IMR-90 (cell line): Measurements from ENCODE around the gene HDAC6. TPM values are rescaled to one million over a fixed set of nuclear protein-coding genes. Genes with fewer than 3 reads are reported as not detected.

ENCODE experiments used
- ATAC-seq: fragments of 200-7000 bp; cut with Tn5 transposase; 2 replicates; pipeline ENCODE4 v1.9.1; 2020; ENCODE audit warnings: low read depth, mild to moderate bottlenecking, moderate library complexity
- BruUV-seq: library from RNA; stranded (reverse); fragments of 400-500 nt; replicated peaks from 2 replicates; lab custom pipeline; 2021; lab: Mats Ljungman, UMichigan
- CTCF ChIA-PET: fragments of 300-600 bp; formaldehyde crosslinking; extraction: SDS; loops from one replicate; lab custom pipeline; 2021; ENCODE audit warnings: antibody characterized with exemption; lab: Yijun Ruan, JAX
- POLR2A ChIA-PET: fragments of 300-600 bp; sonication (Branson Sonifier 250); formaldehyde crosslinking; loops from one replicate; lab custom pipeline; 2022; ENCODE audit warnings: antibody characterized with exemption; ENCODE audit not compliant: unreplicated experiment; lab: Charles Lee
- DNase-seq: peaks from one replicate; pipeline ENCODE4 v3.0.0; 2013
- H2AFZ ChIP-seq: replicated peaks from 2 replicates; pipeline ENCODE3; 2013; ENCODE audit warnings: low read length, mild to moderate bottlenecking; ENCODE audit not compliant: poor library complexity
- H2AK5ac ChIP-seq: 2 replicates; pipeline ENCODE4 v1.6.1; 2013; ENCODE audit warnings: low read depth, low read length, inconsistent platforms
- H2AK9ac ChIP-seq: replicated peaks from 2 replicates; pipeline ENCODE3; 2013; ENCODE audit warnings: mild to moderate bottlenecking, low read depth, low read length, moderate library complexity; ENCODE audit not compliant: poor library complexity
- H2BK120ac ChIP-seq: 2 replicates; pipeline ENCODE4 v1.6.1; 2013; ENCODE audit warnings: low read depth, low read length, inconsistent platforms
- H2BK15ac ChIP-seq: 3 replicates; pipeline ENCODE4 v1.6.1; 2013; ENCODE audit warnings: low read depth, low read length, inconsistent platforms
- H2BK20ac ChIP-seq: 2 replicates; pipeline ENCODE4 v1.6.1; 2013; ENCODE audit warnings: low read depth, mild to moderate bottlenecking, inconsistent platforms, low read length, moderate library complexity
- H2BK5ac ChIP-seq: 2 replicates; pipeline ENCODE4 v1.6.1; 2013; ENCODE audit warnings: mild to moderate bottlenecking, low read depth, low read length, inconsistent platforms; ENCODE audit not compliant: poor library complexity, severe bottlenecking
- H3K14ac ChIP-seq: replicated peaks from 2 replicates; pipeline ENCODE4 v1.6.1; 2013; ENCODE audit warnings: low read depth, low read length, inconsistent platforms
- H3K18ac ChIP-seq: 2 replicates; pipeline ENCODE4 v1.6.1; 2013; ENCODE audit warnings: low read depth, low read length, control low read depth
- H3K23ac ChIP-seq: 2 replicates; pipeline ENCODE4 v1.6.1; 2013; ENCODE audit warnings: low read depth, low read length, inconsistent platforms
- H3K27ac ChIP-seq: 2 replicates; pipeline ENCODE4 v1.5.1; 2013; ENCODE audit warnings: mild to moderate bottlenecking, control low read depth, low read length; ENCODE audit not compliant: insufficient read depth
- H3K27me3 ChIP-seq: 2 replicates; pipeline ENCODE4 v1.6.1; 2013; ENCODE audit warnings: low read length; ENCODE audit not compliant: control insufficient read depth, insufficient read depth
- H3K36me3 ChIP-seq: 2 replicates; pipeline ENCODE4 v1.6.1; 2013; ENCODE audit warnings: low read length, mixed read lengths; ENCODE audit not compliant: control insufficient read depth, insufficient read depth
- H3K4ac ChIP-seq: 2 replicates; pipeline ENCODE4 v1.6.1; 2013; ENCODE audit warnings: low read depth, low read length, inconsistent platforms
- H3K4me1 ChIP-seq: 2 replicates; pipeline ENCODE4 v1.6.1; 2013; ENCODE audit warnings: low read length, mixed read lengths; ENCODE audit not compliant: control insufficient read depth, insufficient read depth
- H3K4me2 ChIP-seq: 2 replicates; pipeline ENCODE4 v1.6.1; 2013; ENCODE audit warnings: low read depth, mild to moderate bottlenecking, control low read depth, low read length, moderate library complexity
- H3K4me3 ChIP-seq: 2 replicates; pipeline ENCODE4 v1.5.1; 2013; ENCODE audit warnings: low read depth, mild to moderate bottlenecking, control low read depth, low read length, moderate library complexity; ENCODE audit not compliant: insufficient read depth
- H3K56ac ChIP-seq: 2 replicates; pipeline ENCODE4 v1.6.1; 2013; ENCODE audit warnings: low read length, inconsistent platforms; ENCODE audit not compliant: insufficient read depth; ENCODE audit errors: extremely low read depth
- H3K79me1 ChIP-seq, 2 experiments: 2 replicates each; pipeline ENCODE4 v1.6.1; 2013; ENCODE audit warnings: low read length in 2 of 2, inconsistent platforms in 1 of 2, low read depth in 1 of 2
- H3K9ac ChIP-seq: 2 replicates; pipeline ENCODE4 v1.6.1; 2013; ENCODE audit warnings: low read depth, low read length, control low read depth
- H3K9me1 ChIP-seq: 2 replicates; pipeline ENCODE4 v1.6.1; 2013; ENCODE audit warnings: low read length, inconsistent platforms; ENCODE audit not compliant: insufficient read depth
- H3K9me3 ChIP-seq: 2 replicates; pipeline ENCODE4 v1.6.1; 2013; ENCODE audit warnings: low read length; ENCODE audit not compliant: control insufficient read depth, insufficient read depth
- H4K20me1 ChIP-seq: 2 replicates; pipeline ENCODE4 v1.6.1; 2013; ENCODE audit warnings: low read length, inconsistent platforms; ENCODE audit not compliant: insufficient read depth
- H4K5ac ChIP-seq: 2 replicates; pipeline ENCODE4 v1.6.1; 2013; ENCODE audit warnings: mild to moderate bottlenecking, low read depth, low read length, control low read depth
- H4K8ac ChIP-seq, 2 experiments: 2 replicates each; pipeline ENCODE4 v1.6.1; 2013; ENCODE audit warnings: low read depth in 2 of 2, low read length in 2 of 2, control low read depth in 1 of 2, inconsistent platforms in 1 of 2
- H4K91ac ChIP-seq: 2 replicates; pipeline ENCODE4 v1.6.1; 2013; ENCODE audit warnings: low read depth, low read length, inconsistent platforms; ENCODE audit not compliant: insufficient read depth
- CHD1 ChIP-seq: IDR thresholded peaks from 2 replicates; pipeline ENCODE4 v1.6.1; 2012; ENCODE audit warnings: low read depth, low read length, improper control_type of control experiment
- CTCF ChIP-seq: conservative IDR thresholded peaks from 2 replicates; pipeline ENCODE4 v1.5.1; 2012; ENCODE audit warnings: mild to moderate bottlenecking, low read depth, low read length, improper control_type of control experiment
- FOS ChIP-seq: fragments of 150-350 bp; IDR thresholded peaks from 2 replicates; pipeline ENCODE4 v1.6.1; 2016; ENCODE audit warnings: low read depth, low read length
- RAD21 ChIP-seq: IDR thresholded peaks from 2 replicates; pipeline ENCODE4 v1.6.1; 2012; ENCODE audit warnings: low read length, improper control_type of control experiment
- SMC3 ChIP-seq: fragments of 150-350 bp; IDR thresholded peaks from 2 replicates; pipeline ENCODE4 v1.6.1; 2016; ENCODE audit warnings: low read depth, mild to moderate bottlenecking, antibody characterized with exemption, low read length, moderate library complexity
- WGBS, 2 experiments: methylation state at CpG; one replicate each; pipeline versions ENCODE4 v1.1.5 to v1.1.7; 2013; ENCODE audit warnings: missing lambda C conversion rate in 2 of 2; ENCODE audit not compliant: insufficient read length in 1 of 2; ENCODE audit errors: extremely low coverage in 2 of 2; 5-methylcytosine and 5-hydroxymethylcytosine counted together
- dilution Hi-C: fragments of 300-500 bp; cut with HindIII; formaldehyde crosslinking; loops from one replicate; pipeline ENCODE4 v1.14.3; 2018; ENCODE audit warnings: low sequenced_read_pairs; ENCODE audit not compliant: unreplicated experiment
- in situ Hi-C: fragments of 300-500 bp; cut with MboI; formaldehyde crosslinking; loops from 3 replicates; pipeline ENCODE4 v1.14.3; 2019; ENCODE audit warnings: low sequenced_read_pairs, inconsistent platforms, mixed read lengths
- intact Hi-C: fragments of 100-400 bp; cut with micrococcal nuclease; formaldehyde crosslinking; loops from 2 replicates; pipeline ENCODE4 v1.10.0; 2022
- polyA plus RNA-seq, 3 experiments: library from polyadenylated mRNA; depleted of rRNA; stranded (reverse); fragments of >200 nt; gene quantifications; 2 replicates each; pipeline ENCODE4 v1.2.3, GENCODE V29; 2012; ENCODE audit warnings: low replicate concordance in 1 of 3
- total RNA-seq: library from RNA; depleted of rRNA; stranded (reverse); fragments of >200 nt; gene quantifications from 2 replicates; pipeline ENCODE4 v1.2.3, GENCODE V29; 2012

HDAC6 gene
- total and polyA plus RNA-seq, 2 of the 4 experiments (the other 2 are of a cell fraction): 16.8 to 26.3 TPM

GRCh38 chrX:48761674-48762471, 40.0 kb upstream of the HDAC6 start, which contains the start of gene GLOD5:
TSS of gene GLOD5 (plus strand) at chrX:48761747. CDS start at chrX:48761791, 44 bp downstream.
- Histone ChIP-seq H2BK15ac (no peak within 1 kb of the TSS), H4K20me1 (no peaks in the 10 kb centered on the region), H3K18ac (no peak within 1 kb of the TSS), H3K27ac (no peak within 1 kb of the TSS), H3K4me2 (no peak within 1 kb of the TSS), H2AFZ (peak within 1 kb of the TSS; percentile 33), H2BK20ac (no peak within 1 kb of the TSS), H3K56ac (no peak within 1 kb of the TSS), H2BK5ac (no peak within 1 kb of the TSS), H3K4me1 (no peaks in the 10 kb centered on the region), H3K79me1 (no peaks in the 10 kb centered on the region), H3K23ac (no peak within 1 kb of the TSS), H4K91ac (no peak within 1 kb of the TSS), H3K9me1 (no peaks in the 10 kb centered on the region), H4K5ac (no peak within 1 kb of the TSS), H3K36me3 (no peaks in the 10 kb centered on the region), H3K9ac (no peak within 1 kb of the TSS), H3K9me3 (no peaks in the 10 kb centered on the region), H2BK120ac (no peak within 1 kb of the TSS), H3K4ac (no peak within 1 kb of the TSS), H3K27me3 (peaks cover 12% of the 10 kb centered on the region), H4K8ac (no peak within 1 kb of the TSS), H2AK5ac (no peak within 1 kb of the TSS), H3K14ac (no peak within 1 kb of the TSS), H3K4me3 (no peak within 1 kb of the TSS), H2AK9ac (no peak within 1 kb of the TSS)
- intact Hi-C loops: no loop called here
- ChIA-PET POLR2A (no interaction called here), CTCF (interaction anchor here (0.6 kb wide), 1 partner anchor 112 kb away, joined by 4 read pairs; no protein-coding TSS in a partner anchor)
- 0 out of 2 replicates have a peak, but pooled peaks have one; percentile 7 for TF ChIP-seq SMC3
- peak; percentile 28; the same call in 1 of the 2 replicates for TF ChIP-seq RAD21
- peak; percentile 30; the same call in 1 of the 2 replicates for TF ChIP-seq CTCF
- TF ChIP-seq CHD1: no peak
- no peak for TF ChIP-seq FOS
- DNase-seq (no peak), ATAC-seq (no peak)
- no TSS peak for BruUV-seq
- WGBS, 2 experiments: 16% methylated on average over 3 of the region's 12 CpGs; no CpG with 5 or more reads in 1 of the 2 experiments
- in situ Hi-C loops: no loop called here
- dilution Hi-C loops: no loop called here
